Mesenchymal stem cell (in vitro differentiated cells and primary cell): ENCODE data around the gene MAGEA9B.
"Not testable (repeated sequence)": the region's sequence is repeated elsewhere in the genome, so short reads cannot be mapped to it uniquely, and the experiment has no call there.

Source experiments
- DNase-seq: peaks from one replicate; pipeline ENCODE4 v3.0.0-alpha.2; 2013
- H2AFZ ChIP-seq: one replicate; pipeline ENCODE4 v1.6.1; 2013; ENCODE audit warnings: low read depth, mild to moderate bottlenecking, control low read depth, inconsistent platforms, low read length, moderate library complexity
- H2AK5ac ChIP-seq: 2 replicates; pipeline ENCODE4 v1.6.1; 2013; ENCODE audit warnings: low read length, moderate library complexity, mild to moderate bottlenecking, inconsistent platforms; ENCODE audit not compliant: severe bottlenecking
- H2BK120ac ChIP-seq: one replicate; pipeline ENCODE4 v1.6.1; 2013; ENCODE audit warnings: low read depth, mild to moderate bottlenecking, inconsistent platforms, low read length, moderate library complexity
- H2BK12ac ChIP-seq, 2 experiments: one replicate each; pipeline ENCODE4 v1.6.1; 2013; ENCODE audit warnings: inconsistent platforms in 2 of 2, low read length in 2 of 2, mild to moderate bottlenecking in 2 of 2, moderate library complexity in 2 of 2, control low read depth in 1 of 2
- H2BK15ac ChIP-seq: one replicate; pipeline ENCODE4 v1.6.1; 2013; ENCODE audit warnings: mild to moderate bottlenecking, low read depth, inconsistent platforms; ENCODE audit not compliant: poor library complexity, severe bottlenecking
- H2BK5ac ChIP-seq: 2 replicates; pipeline ENCODE4 v1.6.1; 2013; ENCODE audit warnings: low read depth, mild to moderate bottlenecking, low read length, control low read depth, inconsistent platforms; ENCODE audit not compliant: poor library complexity, severe bottlenecking
- H3K14ac ChIP-seq, 2 experiments: one replicate each; pipeline ENCODE4 v1.6.1; 2013; ENCODE audit warnings: inconsistent platforms in 2 of 2, low read length in 2 of 2, control low read depth in 1 of 2, mild to moderate bottlenecking in 1 of 2, moderate library complexity in 1 of 2
- H3K18ac ChIP-seq, 2 experiments: one replicate each; pipeline ENCODE4 v1.6.1; 2013; ENCODE audit warnings: inconsistent platforms in 2 of 2, low read length in 2 of 2, control low read depth in 1 of 2, low read depth in 1 of 2, mild to moderate bottlenecking in 1 of 2
- H3K23ac ChIP-seq, 2 experiments: one replicate each; pipeline ENCODE4 v1.6.1; 2013; ENCODE audit warnings: inconsistent platforms in 2 of 2, low read length in 2 of 2, mild to moderate bottlenecking in 2 of 2, moderate library complexity in 2 of 2, control low read depth in 1 of 2
- H3K27ac ChIP-seq: 2 replicates; pipeline ENCODE4 v1.5.1; 2013; ENCODE audit warnings: mild to moderate bottlenecking, moderate library complexity, low read length, control low read depth, inconsistent platforms; ENCODE audit not compliant: poor library complexity, severe bottlenecking
- H3K27me3 ChIP-seq, 2 experiments: 2 replicates each; pipeline versions ENCODE4 v1.6.1 to v1.7.0; 2013; ENCODE audit warnings: low read length in 2 of 2, mild to moderate bottlenecking in 2 of 2, moderate library complexity in 2 of 2, control low read depth in 1 of 2, inconsistent platforms in 1 of 2; ENCODE audit not compliant: control insufficient read depth in 1 of 2, insufficient read depth in 1 of 2
- H3K36me3 ChIP-seq, 2 experiments: 2 replicates each; pipeline versions ENCODE4 v1.6.1 to v1.7.0; 2013; ENCODE audit warnings: low read length in 2 of 2, control low read depth in 1 of 2, inconsistent platforms in 1 of 2, low read depth in 1 of 2, mild to moderate bottlenecking in 1 of 2; ENCODE audit not compliant: insufficient read depth in 2 of 2, control insufficient read depth in 1 of 2
- H3K4ac ChIP-seq, 2 experiments: one replicate each; pipeline ENCODE4 v1.6.1; 2013; ENCODE audit warnings: inconsistent platforms in 2 of 2, low read length in 2 of 2, mild to moderate bottlenecking in 2 of 2, moderate library complexity in 2 of 2, control low read depth in 1 of 2, low read depth in 1 of 2
- H3K4me1 ChIP-seq: 2 replicates; pipeline ENCODE4 v1.6.1; 2013; ENCODE audit warnings: low read depth, low read length, control low read depth; ENCODE audit not compliant: control insufficient read depth, insufficient read depth
- H3K4me2 ChIP-seq: 2 replicates; pipeline ENCODE4 v1.6.1; 2013; ENCODE audit warnings: low read length, mild to moderate bottlenecking, inconsistent platforms; ENCODE audit not compliant: poor library complexity, severe bottlenecking
- H3K4me3 ChIP-seq, 2 experiments: 2 replicates each; pipeline versions ENCODE4 v1.5.1 to v1.7.0; 2013; ENCODE audit warnings: low read length in 2 of 2, mild to moderate bottlenecking in 2 of 2, control low read depth in 1 of 2, low read depth in 1 of 2; ENCODE audit not compliant: insufficient read depth in 1 of 2
- H3K79me1 ChIP-seq: replicated peaks from 2 replicates; pipeline ENCODE4 v1.6.1; 2013; ENCODE audit warnings: mild to moderate bottlenecking, control low read depth, low read length, inconsistent platforms; ENCODE audit not compliant: poor library complexity, severe bottlenecking
- H3K9ac ChIP-seq: 2 replicates; pipeline ENCODE4 v1.7.0; 2013; ENCODE audit warnings: mild to moderate bottlenecking, low read length, moderate library complexity
- H3K9me3 ChIP-seq: 2 replicates; pipeline ENCODE4 v1.7.0; 2013; ENCODE audit warnings: mild to moderate bottlenecking, low read length; ENCODE audit not compliant: control insufficient read depth
- H4K8ac ChIP-seq: one replicate; pipeline ENCODE4 v1.6.1; 2013; ENCODE audit warnings: inconsistent platforms, mild to moderate bottlenecking, low read length, moderate library complexity
- H4K91ac ChIP-seq: one replicate; pipeline ENCODE4 v1.6.1; 2013; ENCODE audit warnings: mild to moderate bottlenecking, low read length, inconsistent platforms
- WGBS: methylation state at CpG from one replicate; pipeline ENCODE4 v1.1.7; 2013; ENCODE audit warnings: mixed read lengths; 5-methylcytosine and 5-hydroxymethylcytosine counted together

MAGEA9B gene

GRCh38 chrX:149537474-149537873, 49.8 kb downstream of the MAGEA9B start:
- H3K27me3 ChIP-seq, H3K79me1 ChIP-seq, DNase-seq, H3K27ac ChIP-seq, H4K91ac ChIP-seq, H2BK15ac ChIP-seq, H2BK12ac ChIP-seq, H3K4me1 ChIP-seq, H2AFZ ChIP-seq, H3K4me2 ChIP-seq, H3K14ac ChIP-seq, H3K9me3 ChIP-seq, H3K9ac ChIP-seq, H2AK5ac ChIP-seq, H2BK5ac ChIP-seq, H4K8ac ChIP-seq, H3K4me3 ChIP-seq, H2BK120ac ChIP-seq, H3K18ac ChIP-seq, H3K23ac ChIP-seq, H3K4ac ChIP-seq: not testable (repeated sequence)
- peaks cover 5 to 12% of the 10 kb centered on the region in 2 experiments for H3K36me3 ChIP-seq
- no CpG with 5 or more reads among the region's 11 CpGs for WGBS

- not testable (repeated sequence) for H3K27ac ChIP-seq, H3K18ac ChIP-seq, H3K4me2 ChIP-seq, H3K4me3 ChIP-seq, H3K79me1 ChIP-seq, H4K91ac ChIP-seq, H3K4ac ChIP-seq, H4K8ac ChIP-seq, H2BK15ac ChIP-seq, H2BK5ac ChIP-seq, H2BK120ac ChIP-seq, H2AK5ac ChIP-seq, H3K14ac ChIP-seq, DNase-seq, H2BK12ac ChIP-seq, H3K27me3 ChIP-seq, H2AFZ ChIP-seq, H3K9ac ChIP-seq, H3K4me1 ChIP-seq, H3K9me3 ChIP-seq, H3K23ac ChIP-seq
- peaks cover 9 to 16% of the 10 kb centered on the region in 2 experiments for H3K36me3 ChIP-seq
- WGBS, result 83% methylated on average over 3 of the region's 3 CpGs
Observed at GRCh38 chrX:149534926-149535602, 52.2 kb downstream of the MAGEA9B start.

GRCh38 chrX:149533999-149534398, 53.3 kb downstream of the MAGEA9B start:
- H3K4me3 ChIP-seq, H2BK15ac ChIP-seq, H4K91ac ChIP-seq, H3K9me3 ChIP-seq, H3K18ac ChIP-seq, H3K4me2 ChIP-seq, H3K4me1 ChIP-seq, H3K9ac ChIP-seq, H2AFZ ChIP-seq, DNase-seq, H3K4ac ChIP-seq, H2BK12ac ChIP-seq, H2BK120ac ChIP-seq, H4K8ac ChIP-seq, H3K79me1 ChIP-seq, H3K27me3 ChIP-seq, H2AK5ac ChIP-seq, H3K23ac ChIP-seq, H3K14ac ChIP-seq, H2BK5ac ChIP-seq, H3K27ac ChIP-seq: not testable (repeated sequence)
- WGBS, result 98% methylated on average over 7 of the region's 11 CpGs
- peaks cover 9 to 18% of the 10 kb centered on the region in 2 experiments for H3K36me3 ChIP-seq

- not testable (repeated sequence) for H3K18ac ChIP-seq, H2BK12ac ChIP-seq, H3K4ac ChIP-seq, DNase-seq, H3K4me2 ChIP-seq, H3K79me1 ChIP-seq, H3K23ac ChIP-seq, H3K27me3 ChIP-seq, H2BK5ac ChIP-seq, H3K9me3 ChIP-seq, H2AFZ ChIP-seq, H2AK5ac ChIP-seq, H4K8ac ChIP-seq, H4K91ac ChIP-seq, H3K4me1 ChIP-seq, H3K4me3 ChIP-seq, H3K14ac ChIP-seq, H2BK120ac ChIP-seq, H3K27ac ChIP-seq, H3K9ac ChIP-seq, H2BK15ac ChIP-seq
- no CpG with 5 or more reads among the region's 3 CpGs for WGBS
- H3K36me3 ChIP-seq, result peaks cover 9 to 20% of the 10 kb centered on the region in 2 experiments
Observed at GRCh38 chrX:149532868-149533267, 54.4 kb downstream of the MAGEA9B start.
